Activated T-cell treated with anti-CD3 and anti-CD28 coated beads, Interleukin-2, amount 50 U/mL, for 48 hours (primary cell): Measurements from ENCODE around the gene STK4.
A peak's percentile ranks its signal among the peaks of the same experiment; 100 is the strongest.

ENCODE experiments used
- DNase-seq, 2 experiments: peaks; one replicate each; pipeline ENCODE4 v3.0.0-alpha.2; 2020

STK4 gene

GRCh38 chr20:44966030-44966961 is at the start of gene STK4:
STK4 (plus strand) TSS chr20:44966512; CDS start chr20:44966569, 57 bp downstream.
- peak; percentile 98 for DNase-seq

- peak in 1 of 2 experiments; percentile 3 for DNase-seq
Measured at GRCh38 chr20:44916586-44916985, 49.7 kb upstream of the STK4 start.

GRCh38 chr20:44917399-44917798 is 48.9 kb upstream of the STK4 start:
- no peak for DNase-seq

- peak in 1 of 2 experiments; percentile 1 for DNase-seq
Measured at GRCh38 chr20:44918342-44918741, 48.0 kb upstream of the STK4 start.

GRCh38 chr20:44918761-44919160 is 47.6 kb upstream of the STK4 start:
- no peak for DNase-seq

- peak in 1 of 2 experiments; percentile 14 for DNase-seq
Measured at GRCh38 chr20:44921447-44921846, 44.9 kb upstream of the STK4 start.

GRCh38 chr20:44924541-44924940 is 41.8 kb upstream of the STK4 start:
- no peak for DNase-seq

GRCh38 chr20:44928595-44928994 is 37.7 kb upstream of the STK4 start:
- DNase-seq: no peak

GRCh38 chr20:44930517-44931168 is 35.7 kb upstream of the STK4 start:
- no peak for DNase-seq

GRCh38 chr20:44931911-44932310 is 34.4 kb upstream of the STK4 start:
- DNase-seq: no peak

GRCh38 chr20:44932916-44933315 is 33.4 kb upstream of the STK4 start:
- no peak for DNase-seq

- no peak for DNase-seq
Measured at GRCh38 chr20:44936510-44936909, 29.8 kb upstream of the STK4 start.

GRCh38 chr20:44938637-44939036 is 27.7 kb upstream of the STK4 start:
- DNase-seq: no peak

- no peak for DNase-seq
Measured at GRCh38 chr20:44941120-44941691, 25.1 kb upstream of the STK4 start.

- no peak for DNase-seq
Measured at GRCh38 chr20:44942264-44942973, 23.9 kb upstream of the STK4 start.

GRCh38 chr20:44943828-44944227 is 22.5 kb upstream of the STK4 start:
- no peak for DNase-seq

GRCh38 chr20:44945261-44945660 is 21.1 kb upstream of the STK4 start:
- DNase-seq: no peak

GRCh38 chr20:44946271-44946852 is 19.9 kb upstream of the STK4 start:
- DNase-seq: no peak

- DNase-seq: no peak
Measured at GRCh38 chr20:44948107-44948506, 18.2 kb upstream of the STK4 start.

- DNase-seq: no peak
Measured at GRCh38 chr20:44948513-44948912, 17.8 kb upstream of the STK4 start.

- no peak for DNase-seq
Measured at GRCh38 chr20:44950368-44950767, 15.9 kb upstream of the STK4 start.

GRCh38 chr20:44952731-44953130 is 13.6 kb upstream of the STK4 start:
- no peak for DNase-seq

GRCh38 chr20:44954211-44954610 is 12.1 kb upstream of the STK4 start:
- no peak for DNase-seq
